Osteocyte (in vitro differentiated cells): ENCODE data around the gene CORO2B. TPM values are rescaled to one million over a fixed set of nuclear protein-coding genes. Genes with fewer than 3 reads are reported as not detected.

Experiments used
- DNase-seq: peaks from one replicate; pipeline ENCODE4 v3.0.0; 2021; ENCODE audit warnings: mixed read lengths; ENCODE audit not compliant: unreplicated experiment; ENCODE audit errors: extremely low spot score
- H3K27ac Mint-ChIP-seq: one replicate; pipeline ENCODE4 v1.8.0; 2021; ENCODE audit warnings: mild to moderate bottlenecking, mixed read lengths; ENCODE audit not compliant: unreplicated experiment
- H3K27me3 Mint-ChIP-seq: one replicate; pipeline ENCODE4 v1.8.0; 2021; ENCODE audit warnings: mixed read lengths; ENCODE audit not compliant: unreplicated experiment
- H3K36me3 Mint-ChIP-seq: one replicate; pipeline ENCODE4 v1.8.0; 2021; ENCODE audit warnings: mixed read lengths; ENCODE audit not compliant: unreplicated experiment
- H3K4me1 Mint-ChIP-seq: one replicate; pipeline ENCODE4 v1.8.0; 2021; ENCODE audit warnings: mixed read lengths; ENCODE audit not compliant: unreplicated experiment
- H3K4me3 Mint-ChIP-seq: one replicate; pipeline ENCODE4 v1.8.0; 2021; ENCODE audit warnings: mild to moderate bottlenecking, moderate library complexity, mixed read lengths; ENCODE audit not compliant: unreplicated experiment
- H3K9me3 Mint-ChIP-seq: one replicate; pipeline ENCODE4 v1.8.0; 2021; ENCODE audit warnings: mixed read lengths; ENCODE audit not compliant: unreplicated experiment
- total RNA-seq: library from RNA; stranded (reverse); gene quantifications from 2 replicates; pipeline ENCODE4 v1.2.1, GENCODE V29; 2021
- TF ChIP-seq, protein P1 (sequence below): fragments of 200-600 bp; sonication (generic); IDR thresholded peaks from 2 replicates; pipeline ENCODE4 v1.5.0; 2021; ENCODE audit warnings: antibody characterized with exemption, mild to moderate bottlenecking, moderate library complexity

The CORO2B gene
- total RNA-seq, 1 donor from 2014 or later, result 22.6 TPM

- H3K4me3 Mint-ChIP-seq, result no peak overlapping the region
- no peaks in the 10 kb centered on the region for H3K9me3 Mint-ChIP-seq
- H3K4me1 Mint-ChIP-seq, result peaks cover 57% of the 10 kb centered on the region
- no peak overlapping the region for H3K27ac Mint-ChIP-seq
- H3K27me3 Mint-ChIP-seq, result no peaks in the 10 kb centered on the region
- no peaks in the 10 kb centered on the region for H3K36me3 Mint-ChIP-seq
- TF ChIP-seq, protein P1, sequence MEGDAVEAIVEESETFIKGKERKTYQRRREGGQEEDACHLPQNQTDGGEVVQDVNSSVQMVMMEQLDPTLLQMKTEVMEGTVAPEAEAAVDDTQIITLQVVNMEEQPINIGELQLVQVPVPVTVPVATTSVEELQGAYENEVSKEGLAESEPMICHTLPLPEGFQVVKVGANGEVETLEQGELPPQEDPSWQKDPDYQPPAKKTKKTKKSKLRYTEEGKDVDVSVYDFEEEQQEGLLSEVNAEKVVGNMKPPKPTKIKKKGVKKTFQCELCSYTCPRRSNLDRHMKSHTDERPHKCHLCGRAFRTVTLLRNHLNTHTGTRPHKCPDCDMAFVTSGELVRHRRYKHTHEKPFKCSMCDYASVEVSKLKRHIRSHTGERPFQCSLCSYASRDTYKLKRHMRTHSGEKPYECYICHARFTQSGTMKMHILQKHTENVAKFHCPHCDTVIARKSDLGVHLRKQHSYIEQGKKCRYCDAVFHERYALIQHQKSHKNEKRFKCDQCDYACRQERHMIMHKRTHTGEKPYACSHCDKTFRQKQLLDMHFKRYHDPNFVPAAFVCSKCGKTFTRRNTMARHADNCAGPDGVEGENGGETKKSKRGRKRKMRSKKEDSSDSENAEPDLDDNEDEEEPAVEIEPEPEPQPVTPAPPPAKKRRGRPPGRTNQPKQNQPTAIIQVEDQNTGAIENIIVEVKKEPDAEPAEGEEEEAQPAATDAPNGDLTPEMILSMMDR, result no peak
- DNase-seq, result no peak
Measured at GRCh38 chr15:68594533-68595259, 15.9 kb downstream of the CORO2B start.

GRCh38 chr15:68595260-68595564 lies 16.4 kb downstream of the CORO2B start:
- TF ChIP-seq, protein P1, result no peak
- H3K27me3 Mint-ChIP-seq, result no peaks in the 10 kb centered on the region
- H3K27ac Mint-ChIP-seq, result no peak overlapping the region
- peaks cover 62% of the 10 kb centered on the region for H3K4me1 Mint-ChIP-seq
- no peak overlapping the region for H3K4me3 Mint-ChIP-seq
- H3K9me3 Mint-ChIP-seq, result no peaks in the 10 kb centered on the region
- DNase-seq, result no peak
- no peaks in the 10 kb centered on the region for H3K36me3 Mint-ChIP-seq

DNA sequence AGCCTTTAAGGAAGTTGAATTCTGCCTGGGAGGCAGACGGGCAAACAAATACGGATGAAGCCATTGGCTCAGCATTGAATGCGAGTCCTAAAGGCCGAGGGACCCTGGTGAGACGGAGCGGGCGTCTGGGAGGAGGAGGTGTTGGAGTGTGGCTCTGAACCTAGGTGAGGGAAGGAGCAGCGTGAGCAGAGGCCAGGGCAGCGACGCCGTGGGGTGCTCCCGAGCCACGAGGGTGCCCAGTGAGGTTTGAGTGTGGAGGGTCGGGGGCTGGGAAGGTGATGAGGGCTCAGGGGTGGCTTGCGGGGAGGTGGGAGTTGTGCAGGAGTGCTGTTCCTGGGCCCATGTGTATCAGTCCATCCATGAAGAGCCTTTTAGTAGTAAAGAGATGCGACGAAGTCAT lies 17.0 kb downstream of the CORO2B start:
- Mint-ChIP-seq H3K4me3 (no peak overlapping the region), H3K4me1 (peaks cover 66% of the 10 kb centered on the region), H3K27ac (no peak overlapping the region), H3K36me3 (no peaks in the 10 kb centered on the region), H3K27me3 (no peaks in the 10 kb centered on the region), H3K9me3 (no peaks in the 10 kb centered on the region)
- no peak for DNase-seq
- TF ChIP-seq, protein P1, result no peak

- no peak overlapping the region for H3K4me3 Mint-ChIP-seq
- H3K9me3 Mint-ChIP-seq, result no peaks in the 10 kb centered on the region
- no peak for DNase-seq
- TF ChIP-seq, protein P1, result no peak
- no peak overlapping the region for H3K27ac Mint-ChIP-seq
- H3K4me1 Mint-ChIP-seq, result peaks cover 69% of the 10 kb centered on the region
- H3K27me3 Mint-ChIP-seq, result no peaks in the 10 kb centered on the region
- no peaks in the 10 kb centered on the region for H3K36me3 Mint-ChIP-seq
Measured at GRCh38 chr15:68596691-68597090, 17.9 kb downstream of the CORO2B start.

DNA sequence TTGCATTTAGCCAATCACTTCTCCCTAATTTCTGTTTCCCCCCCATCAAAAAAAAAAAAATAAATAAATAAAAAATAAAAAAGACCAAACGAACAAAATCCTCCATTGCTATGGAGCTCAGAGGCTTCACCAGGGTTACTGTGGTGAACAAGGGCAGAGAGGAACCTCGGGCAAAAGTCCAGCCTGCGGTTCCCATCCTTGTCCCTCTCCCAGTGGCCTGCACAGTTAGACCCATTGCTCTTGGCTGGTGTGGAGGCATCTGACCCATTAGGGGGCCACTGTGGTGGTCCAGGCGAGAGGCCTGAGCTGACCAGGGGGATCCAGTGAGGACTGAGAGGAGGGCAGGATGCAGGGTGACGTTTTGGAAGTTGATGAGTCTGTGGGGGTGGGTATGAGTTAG lies 18.8 kb downstream of the CORO2B start:
- TF ChIP-seq, protein P1, result no peak
- no peak for DNase-seq
- peaks cover 64% of the 10 kb centered on the region for H3K4me1 Mint-ChIP-seq
- no peaks in the 10 kb centered on the region for H3K36me3 Mint-ChIP-seq
- no peaks in the 10 kb centered on the region for H3K27me3 Mint-ChIP-seq
- no peak overlapping the region for H3K27ac Mint-ChIP-seq
- no peak overlapping the region for H3K4me3 Mint-ChIP-seq
- no peaks in the 10 kb centered on the region for H3K9me3 Mint-ChIP-seq
